Measurements from ENCODE around the gene IGFBP6.
A peak's percentile ranks its signal among the peaks of the same experiment; 100 is the strongest.

Gene IGFBP6

GRCh38 chr12:53059434-53060063, 37.9 kb upstream of the IGFBP6 start:
- DNase-seq: no peak

- no peak for DNase-seq
Measured at GRCh38 chr12:53060064-53060720, 37.3 kb upstream of the IGFBP6 start.

GRCh38 chr12:53060721-53061276, 36.7 kb upstream of the IGFBP6 start:
- no peak for DNase-seq

- DNase-seq: no peak
Measured at GRCh38 chr12:53061404-53062010, 36.0 kb upstream of the IGFBP6 start.

GRCh38 chr12:53062011-53062961, 35.2 kb upstream of the IGFBP6 start:
- DNase-seq: no peak

GRCh38 chr12:53062977-53063707, 34.3 kb upstream of the IGFBP6 start:
- DNase-seq: no peak

- DNase-seq: no peak
Measured at GRCh38 chr12:53063708-53064612, 33.5 kb upstream of the IGFBP6 start.

GRCh38 chr12:53064613-53065436, 32.6 kb upstream of the IGFBP6 start:
- DNase-seq: no peak

GRCh38 chr12:53065470-53065869, 32.0 kb upstream of the IGFBP6 start:
- no peak for DNase-seq

GRCh38 chr12:53065975-53066931, 31.2 kb upstream of the IGFBP6 start:
- peak; percentile 70 for DNase-seq

GRCh38 chr12:53067074-53067992, 30.1 kb upstream of the IGFBP6 start:
- DNase-seq: no peak

GRCh38 chr12:53067993-53068770, 29.3 kb upstream of the IGFBP6 start:
- DNase-seq: no peak

GRCh38 chr12:53068811-53069585, 28.5 kb upstream of the IGFBP6 start:
- no peak for DNase-seq

GRCh38 chr12:53069621-53070410, 27.7 kb upstream of the IGFBP6 start:
- DNase-seq: no peak

- DNase-seq: no peak
Measured at GRCh38 chr12:53070877-53071492, 26.5 kb upstream of the IGFBP6 start.
